B cell (primary cell): Measurements from ENCODE around the gene BHLHE40. TPM values are rescaled to one million over a fixed set of nuclear protein-coding genes. Genes with fewer than 3 reads are reported as not detected.

Source experiments
- ATAC-seq: fragments of 200-7000 bp; cut with Tn5 transposase; one replicate; pipeline ENCODE4 v1.10.0; 2021; ENCODE audit warnings: low read depth, mild to moderate bottlenecking, moderate number of reproducible peaks, moderate library complexity
- CTCF ChIA-PET: fragments of 350-600 bp; sonication (Branson Sonifier 250); formaldehyde crosslinking; loops from one replicate; lab custom pipeline; 2021; ENCODE audit warnings: antibody characterized with exemption, inconsistent platforms; lab: Charles Lee
- POLR2A ChIA-PET: fragments of 350-600 bp; sonication (Branson Sonifier 250); formaldehyde crosslinking; loops from one replicate; lab custom pipeline; 2021; ENCODE audit warnings: antibody characterized with exemption; lab: Charles Lee
- DNase-seq: peaks from one replicate; pipeline ENCODE4 v3.0.0; 2013
- H2AFZ ChIP-seq: 2 replicates; pipeline ENCODE4 v1.6.1; 2012; ENCODE audit warnings: mild to moderate bottlenecking, low read depth, low read length; ENCODE audit not compliant: insufficient read depth, poor library complexity, severe bottlenecking
- H3K27ac ChIP-seq, 2 donors: 1 replicate in 1 of 2; 2 replicates in 1 of 2; pipeline ENCODE4 v1.5.1; 2012 to 2013; ENCODE audit warnings: low read length in 2 of 2, mild to moderate bottlenecking in 2 of 2, moderate library complexity in 1 of 2
- H3K27me3 ChIP-seq, 4 experiments: fragments of 200-600 bp in 1 of 4; sonication (generic) in 1 of 4; replicated peaks in 1 of 4; 1 replicate in 2 of 4; 2 replicates in 2 of 4; pipeline versions ENCODE4 v1.6.1 to v1.7.0; 2013 to 2016; ENCODE audit warnings: low read length in 3 of 4, mild to moderate bottlenecking in 2 of 4, mixed read lengths in 1 of 4, moderate library complexity in 1 of 4; ENCODE audit not compliant: insufficient read depth in 4 of 4, control insufficient read depth in 3 of 4; ENCODE audit errors: control extremely low read depth in 1 of 4
- H3K36me3 ChIP-seq, 2 experiments: replicated peaks in 1 of 2; 1 replicate in 1 of 2; 2 replicates in 1 of 2; pipeline versions ENCODE4 v1.6.1 to v1.7.1; 2013; ENCODE audit warnings: low read length in 1 of 2; ENCODE audit not compliant: insufficient read depth in 2 of 2, control insufficient read depth in 1 of 2; ENCODE audit errors: control extremely low read depth in 1 of 2, extremely low read depth in 1 of 2
- H3K4me1 ChIP-seq, 2 donors: fragments of 200-600 bp in 1 of 2; sonication (generic) in 1 of 2; 1 replicate in 1 of 2; 2 replicates in 1 of 2; pipeline versions ENCODE4 v1.5.1 to v1.6.1; 2013 to 2017; ENCODE audit warnings: low read length in 2 of 2; ENCODE audit not compliant: control insufficient read depth in 2 of 2, insufficient read depth in 2 of 2
- H3K4me2 ChIP-seq: replicated peaks from 2 replicates; pipeline ENCODE3; 2012; ENCODE audit warnings: mild to moderate bottlenecking, low read depth, low read length; ENCODE audit not compliant: poor library complexity, severe bottlenecking
- H3K4me3 ChIP-seq, 5 experiments: fragments of 200-600 bp in 1 of 5; sonication (generic) in 1 of 5; 1 replicate in 3 of 5; 2 replicates in 2 of 5; pipeline versions ENCODE4 v1.5.1 to v1.7.0; 2011 to 2016; ENCODE audit warnings: low read length in 4 of 5, mild to moderate bottlenecking in 4 of 5, low read depth in 2 of 5, control low read depth in 1 of 5, moderate library complexity in 1 of 5; ENCODE audit not compliant: insufficient read depth in 1 of 5; ENCODE audit errors: control extremely low read depth in 1 of 5, extremely low read depth in 1 of 5
- H3K79me2 ChIP-seq: fragments of 200-600 bp; sonication (generic); one replicate; pipeline ENCODE4 v1.6.0; 2016; ENCODE audit warnings: low read length; ENCODE audit not compliant: control insufficient read depth, insufficient read depth
- H3K9ac ChIP-seq: fragments of 200-600 bp; sonication (generic); 2 replicates; pipeline ENCODE4 v1.6.1; 2017; ENCODE audit warnings: mild to moderate bottlenecking, low read length, moderate library complexity
- H3K9me3 ChIP-seq, 3 donors: one replicate each; pipeline versions ENCODE4 v1.6.1 to v1.7.1; 2013; ENCODE audit warnings: low read length in 2 of 3; ENCODE audit not compliant: control insufficient read depth in 2 of 3, insufficient read depth in 1 of 3; ENCODE audit errors: control extremely low read depth in 1 of 3
- H4K20me1 ChIP-seq: 2 replicates; pipeline ENCODE4 v1.6.0; 2012; ENCODE audit warnings: mild to moderate bottlenecking, low read length; ENCODE audit not compliant: insufficient read depth, control insufficient read depth, poor library complexity, severe bottlenecking
- H3K27ac Mint-ChIP-seq: one replicate; pipeline ENCODE4 v1.8.0; 2021; ENCODE audit warnings: mixed read lengths
- H3K27me3 Mint-ChIP-seq: one replicate; pipeline ENCODE4 v1.8.0; 2021; ENCODE audit warnings: mixed read lengths
- H3K4me1 Mint-ChIP-seq: one replicate; pipeline ENCODE4 v1.8.0; 2021; ENCODE audit warnings: mixed read lengths
- H3K4me3 Mint-ChIP-seq: one replicate; pipeline ENCODE4 v1.8.0; 2021; ENCODE audit warnings: mixed read lengths
- H3K9me3 Mint-ChIP-seq: one replicate; pipeline ENCODE4 v1.8.0; 2022; ENCODE audit warnings: mixed read lengths; ENCODE audit not compliant: insufficient read depth
- CTCF ChIP-seq: fragments of 200-600 bp; IDR thresholded peaks from one replicate; pipeline ENCODE4 v1.8.0; 2022; ENCODE audit warnings: antibody characterized with exemption, mild to moderate bottlenecking
- EZH2 ChIP-seq: IDR thresholded peaks from 2 replicates; pipeline ENCODE4 v1.6.1; 2012; ENCODE audit warnings: borderline replicate concordance, low read depth, mild to moderate bottlenecking, moderate library complexity, low read length; ENCODE audit not compliant: insufficient read depth, poor library complexity, severe bottlenecking
- WGBS: methylation state at CpG from one replicate; pipeline ENCODE4 v1.1.5; 2013; ENCODE audit warnings: missing lambda C conversion rate; ENCODE audit not compliant: insufficient coverage; 5-methylcytosine and 5-hydroxymethylcytosine counted together
- intact Hi-C: fragments of 100-400 bp; cut with micrococcal nuclease; formaldehyde crosslinking; loops from one replicate; pipeline ENCODE4 v1.10.0; 2022
- polyA plus RNA-seq: library from polyadenylated mRNA; depleted of rRNA; stranded (reverse); fragments of >200 nt; gene quantifications from 2 replicates; pipeline ENCODE4 v1.2.3, GENCODE V29; 2012
- total RNA-seq, 2 donors: library from RNA; stranded (reverse); fragments of 120-200 nt in 1 of 2; gene quantifications; 1 replicate in 1 of 2; 2 replicates in 1 of 2; pipeline versions ENCODE4 v1.2.3 to v1.2.4, GENCODE V29; 2013 to 2022

BHLHE40 gene
- total and polyA plus RNA-seq, 2 donors (not counting 1 experiment from before 2014, with no cell fraction given) = 26.2 to 53.8 TPM

DNA sequence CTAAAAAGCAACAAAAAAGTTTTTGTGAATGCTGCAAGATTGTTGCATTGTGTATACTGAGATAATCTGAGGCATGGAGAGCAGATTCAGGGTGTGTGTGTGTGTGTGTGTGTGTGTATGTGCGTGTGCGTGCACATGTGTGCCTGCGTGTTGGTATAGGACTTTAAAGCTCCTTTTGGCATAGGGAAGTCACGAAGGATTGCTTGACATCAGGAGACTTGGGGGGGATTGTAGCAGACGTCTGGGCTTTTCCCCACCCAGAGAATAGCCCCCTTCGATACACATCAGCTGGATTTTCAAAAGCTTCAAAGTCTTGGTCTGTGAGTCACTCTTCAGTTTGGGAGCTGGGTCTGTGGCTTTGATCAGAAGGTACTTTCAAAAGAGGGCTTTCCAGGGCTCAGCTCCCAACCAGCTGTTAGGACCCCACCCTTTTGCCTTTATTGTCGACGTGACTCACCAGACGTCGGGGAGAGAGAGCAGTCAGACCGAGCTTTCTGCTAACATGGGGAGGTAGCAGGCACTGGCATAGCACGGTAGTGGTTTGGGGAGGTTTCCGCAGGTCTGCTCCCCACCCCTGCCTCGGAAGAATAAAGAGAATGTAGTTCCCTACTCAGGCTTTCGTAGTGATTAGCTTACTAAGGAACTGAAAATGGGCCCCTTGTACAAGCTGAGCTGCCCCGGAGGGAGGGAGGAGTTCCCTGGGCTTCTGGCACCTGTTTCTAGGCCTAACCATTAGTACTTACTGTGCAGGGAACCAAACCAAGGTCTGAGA is 4.7 kb downstream of the BHLHE40 start:
- Mint-ChIP-seq H3K4me1 (peaks cover 74% of the 10 kb centered on the region), H3K4me3 (peak overlapping the region; percentile 77), H3K27ac (peak overlapping the region; percentile 83), H3K9me3 (no peaks in the 10 kb centered on the region), H3K27me3 (no peaks in the 10 kb centered on the region)
- H4K20me1 ChIP-seq = no peaks in the 10 kb centered on the region
- H2AFZ ChIP-seq = peak overlapping the region; percentile 9
- H3K9me3 ChIP-seq = no peaks in the 10 kb centered on the region
- H3K4me2 ChIP-seq = peak overlapping the region; percentile 91
- H3K9ac ChIP-seq = peak overlapping the region; percentile 46
- WGBS = 17% methylated on average over 12 of the region's 16 CpGs
- DNase-seq (peak; percentile 91), ATAC-seq (peak; percentile 68)
- H3K27me3 ChIP-seq = no peaks in the 10 kb centered on the region
- H3K27ac ChIP-seq = peak overlapping the region; percentile 73 to 90
- H3K4me3 ChIP-seq = peak overlapping the region in 4 of 5 experiments; percentile 5 to 43 (median 34)
- ChIA-PET POLR2A (interaction anchor here (0.7 to 8.7 kb wide), 9 partner anchors 10 to 187 kb away, joined by 3 to 117 read pairs (median 6); no protein-coding TSS in a partner anchor), CTCF (interaction anchor here (0.7 to 7.8 kb wide), 18 partner anchors 10 to 273 kb away, joined by 3 to 77 read pairs (median 4); no protein-coding TSS in a partner anchor)
- peaks cover 51% of the 10 kb centered on the region for H3K79me2 ChIP-seq
- no peak for TF ChIP-seq CTCF
- TF ChIP-seq EZH2 = no peak
- peaks cover 0 to 30% of the 10 kb centered on the region in 2 experiments for H3K36me3 ChIP-seq
- peaks cover 71 to 79% of the 10 kb centered on the region in 2 donors for H3K4me1 ChIP-seq
- intact Hi-C loops = loop anchor here (1.0 to 10.0 kb wide), 5 partner anchors 27 to 203 kb away; partner anchors contain the start of genes ARL8B and EDEM1
